Gastroesophageal sphincter (tissue), 4 donors: ENCODE results near the gene NLK. TPM values are rescaled to one million over a fixed set of nuclear protein-coding genes. Genes with fewer than 3 reads are reported as not detected.

Source experiments
- ATAC-seq: fragments of 150-250 bp; one replicate; pipeline ENCODE4 v1.9.1; 2016; ENCODE audit warnings: mild to moderate bottlenecking, moderate library complexity
- H3K27ac ChIP-seq, 4 donors: fragments of 200-600 bp; sonication (generic) in 3 of 4; 1 replicate in 3 of 4; 2 replicates in 1 of 4; pipeline ENCODE4 v1.5.1; 2016 to 2019
- H3K27me3 ChIP-seq: fragments of 200-600 bp; sonication (generic); one replicate; pipeline ENCODE4 v1.5.1; 2019
- H3K36me3 ChIP-seq, 2 donors: fragments of 200-600 bp; sonication (generic); one replicate each; pipeline ENCODE4 v1.5.1; 2019; ENCODE audit warnings: control low read depth in 1 of 2
- H3K4me1 ChIP-seq, 3 donors: fragments of 200-600 bp; sonication (generic); 1 replicate in 2 of 3; 2 replicates in 1 of 3; pipeline ENCODE4 v1.5.1; 2016 to 2019; ENCODE audit warnings: control low read depth in 2 of 3
- H3K4me3 ChIP-seq, 2 donors: fragments of 200-600 bp; sonication (generic); one replicate each; pipeline ENCODE4 v1.5.1; 2019; ENCODE audit warnings: mild to moderate bottlenecking in 1 of 2, moderate library complexity in 1 of 2
- H3K9me3 ChIP-seq, 3 donors: fragments of 200-600 bp; sonication (generic); one replicate each; pipeline ENCODE4 v1.5.1; 2017 to 2019; ENCODE audit warnings: control low read depth in 2 of 3
- EP300 ChIP-seq: sonication (generic); formaldehyde crosslinking; IDR thresholded peaks from one replicate; pipeline ENCODE4 v1.6.1; 2017; ENCODE audit warnings: antibody characterized with exemption, mild to moderate bottlenecking
- POLR2A ChIP-seq, 2 donors: fragments of 450-650 bp; IDR thresholded peaks; one replicate each; pipeline ENCODE4 v1.6.1; 2017; ENCODE audit warnings: antibody characterized with exemption in 2 of 2, mild to moderate bottlenecking in 2 of 2, moderate library complexity in 1 of 2
- POLR2AphosphoS5 ChIP-seq: sonication (generic); formaldehyde crosslinking; IDR thresholded peaks from one replicate; pipeline ENCODE4 v1.6.1; 2017; ENCODE audit warnings: antibody characterized with exemption
- WGBS, 2 donors: methylation state at CpG; one replicate each; pipeline ENCODE4 v1.1.5; 2018; ENCODE audit warnings: low coverage in 1 of 2; 5-methylcytosine and 5-hydroxymethylcytosine counted together
- total RNA-seq, 4 donors: library from RNA; depleted of rRNA; stranded (reverse); fragments of >200 nt; gene quantifications; one replicate each; pipeline ENCODE4 v1.1.0, GENCODE V29; 2016
- TF ChIP-seq, protein P1 (sequence below), 4 experiments: fragments of 200-600 bp in 2 of 4; fragments of 450-650 bp in 2 of 4; sonication (generic) in 1 of 4; IDR thresholded peaks; one replicate each; pipeline ENCODE4 v1.5.1; 2017 to 2019; ENCODE audit warnings: antibody characterized with exemption in 4 of 4, mild to moderate bottlenecking in 2 of 4, moderate library complexity in 2 of 4

Gene NLK
- total RNA-seq, 4 donors from 2014 or later: 12.8 to 16.1 (median 13.8) TPM

- WGBS, 2 donors: 71 to 90% methylated on average over 1 of the region's 1 CpG
Measured at GRCh38 chr17:28128779-28129178, 86.3 kb downstream of the NLK start.

DNA sequence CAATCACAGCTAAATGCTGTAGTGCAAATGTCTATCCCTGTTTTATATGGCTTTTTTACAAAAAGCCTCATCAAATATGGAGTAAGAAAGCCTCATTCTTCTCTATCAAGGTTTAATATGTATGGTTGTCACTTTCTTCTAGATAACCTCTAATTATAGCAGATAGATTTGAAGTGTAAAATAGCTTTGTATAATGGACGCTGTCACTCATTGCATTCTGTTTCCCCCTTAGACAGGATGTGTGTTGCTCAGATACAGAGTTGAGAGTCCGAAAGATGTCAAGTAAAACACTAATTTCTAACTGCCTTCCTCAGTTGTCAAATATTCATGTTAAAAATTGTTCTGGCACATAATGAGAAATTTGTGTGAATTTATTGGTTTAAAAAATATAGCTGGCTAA is 88.0 kb downstream of the NLK start:
- 84 to 100% methylated on average over 2 of the region's 2 CpGs for WGBS, 2 donors
- ATAC-seq: no peak
- peaks cover 0 to 30% of the 10 kb centered on the region in 2 donors for H3K36me3 ChIP-seq

More at GRCh38 chr17:28128779-28129178, 86.3 kb downstream of the NLK start:
- TF ChIP-seq EP300: no peak
- Histone ChIP-seq H3K9me3 (no peaks in the 10 kb centered on the region), H3K4me1 (no peaks in the 10 kb centered on the region), H3K27me3 (no peaks in the 10 kb centered on the region), H3K4me3 (no peak overlapping the region), H3K36me3 (peaks cover 0 to 28% of the 10 kb centered on the region in 2 donors), H3K27ac (no peak overlapping the region)
- no peak for ATAC-seq

DNA sequence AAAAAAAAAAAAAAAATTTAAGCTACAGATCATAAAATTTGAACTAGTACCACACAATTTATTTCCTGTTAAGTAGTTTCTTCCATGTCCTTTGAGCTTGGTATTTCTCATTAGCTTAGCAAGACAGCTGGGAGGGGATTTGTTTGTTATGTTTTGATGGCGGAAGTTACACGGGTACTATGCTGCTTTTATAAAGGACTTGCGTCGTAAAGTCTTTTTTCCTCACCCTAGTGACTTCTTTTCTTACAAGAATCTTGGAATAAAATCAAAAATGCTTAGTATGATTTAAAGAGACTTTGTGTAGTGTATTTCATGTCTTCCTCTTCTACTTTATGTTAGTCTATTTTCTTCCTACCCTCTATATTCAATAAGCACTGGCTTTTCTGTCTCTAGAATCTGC is 89.1 kb downstream of the NLK start:
- WGBS, 2 donors: 52 to 62% methylated on average over 2 to 4 of the region's 4 CpGs
- TF ChIP-seq POLR2AphosphoS5: no peak
- TF ChIP-seq EP300: no peak
- TF ChIP-seq, protein P1, sequence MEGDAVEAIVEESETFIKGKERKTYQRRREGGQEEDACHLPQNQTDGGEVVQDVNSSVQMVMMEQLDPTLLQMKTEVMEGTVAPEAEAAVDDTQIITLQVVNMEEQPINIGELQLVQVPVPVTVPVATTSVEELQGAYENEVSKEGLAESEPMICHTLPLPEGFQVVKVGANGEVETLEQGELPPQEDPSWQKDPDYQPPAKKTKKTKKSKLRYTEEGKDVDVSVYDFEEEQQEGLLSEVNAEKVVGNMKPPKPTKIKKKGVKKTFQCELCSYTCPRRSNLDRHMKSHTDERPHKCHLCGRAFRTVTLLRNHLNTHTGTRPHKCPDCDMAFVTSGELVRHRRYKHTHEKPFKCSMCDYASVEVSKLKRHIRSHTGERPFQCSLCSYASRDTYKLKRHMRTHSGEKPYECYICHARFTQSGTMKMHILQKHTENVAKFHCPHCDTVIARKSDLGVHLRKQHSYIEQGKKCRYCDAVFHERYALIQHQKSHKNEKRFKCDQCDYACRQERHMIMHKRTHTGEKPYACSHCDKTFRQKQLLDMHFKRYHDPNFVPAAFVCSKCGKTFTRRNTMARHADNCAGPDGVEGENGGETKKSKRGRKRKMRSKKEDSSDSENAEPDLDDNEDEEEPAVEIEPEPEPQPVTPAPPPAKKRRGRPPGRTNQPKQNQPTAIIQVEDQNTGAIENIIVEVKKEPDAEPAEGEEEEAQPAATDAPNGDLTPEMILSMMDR (IDR thresholded peaks at IDR 0.05): no peak
- no peak for TF ChIP-seq POLR2A (IDR thresholded peaks at IDR 0.05)
- H3K27ac ChIP-seq: no peak overlapping the region

More for the DNA sequence above, 88.0 kb downstream of the NLK start:
- Histone ChIP-seq H3K9me3 (no peaks in the 10 kb centered on the region), H3K4me1 (no peaks in the 10 kb centered on the region), H3K27ac (no peak overlapping the region), H3K27me3 (no peaks in the 10 kb centered on the region), H3K4me3 (no peak overlapping the region)
- TF ChIP-seq, protein P1 (IDR thresholded peaks at IDR 0.05): no peak
- TF ChIP-seq POLR2AphosphoS5 (no peak), EP300 (no peak), POLR2A (IDR thresholded peaks at IDR 0.05) (no peak)

DNA sequence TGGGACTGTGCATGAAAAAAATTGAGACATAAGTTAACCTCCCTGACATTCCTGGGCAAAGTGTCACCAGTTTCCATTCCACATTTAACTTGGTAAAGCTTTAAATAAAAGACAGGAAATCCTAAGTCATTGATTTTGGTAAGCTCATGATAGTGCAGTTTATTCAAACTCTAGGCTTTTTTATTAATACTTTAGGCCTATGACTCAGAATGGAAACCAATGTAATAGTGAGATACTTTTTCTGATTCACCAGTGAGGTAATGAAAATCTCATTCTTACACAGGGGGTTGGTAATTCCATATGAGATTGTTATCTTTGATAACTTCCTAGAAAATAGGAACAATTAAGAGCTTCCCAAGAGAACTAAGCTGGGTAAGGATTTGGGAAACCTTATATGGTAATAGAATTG is 91.1 kb downstream of the NLK start:
- TF ChIP-seq POLR2AphosphoS5: no peak
- no peak for TF ChIP-seq EP300
- TF ChIP-seq POLR2A (IDR thresholded peaks at IDR 0.05): no peak
- TF ChIP-seq, protein P1 (IDR thresholded peaks at IDR 0.05): no peak

More for the DNA sequence above, 89.1 kb downstream of the NLK start:
- Histone ChIP-seq H3K4me3 (no peak overlapping the region), H3K27me3 (no peaks in the 10 kb centered on the region), H3K9me3 (no peaks in the 10 kb centered on the region), H3K36me3 (peaks cover 0 to 39% of the 10 kb centered on the region in 2 donors), H3K4me1 (no peaks in the 10 kb centered on the region)
- ATAC-seq: no peak

GRCh38 chr17:28136923-28137322 is 94.4 kb downstream of the NLK start:
- TF ChIP-seq POLR2A (IDR thresholded peaks at IDR 0.05) (no peak), POLR2AphosphoS5 (no peak), EP300 (no peak)
- TF ChIP-seq, protein P1 (IDR thresholded peaks at IDR 0.05): no peak
- H3K4me3 ChIP-seq: no peak overlapping the region
- no peaks in the 10 kb centered on the region for H3K4me1 ChIP-seq
- H3K36me3 ChIP-seq: peaks cover 0 to 50% of the 10 kb centered on the region in 2 donors
- WGBS, 2 donors: 100% methylated on average over 3 of the region's 3 CpGs
- H3K27ac ChIP-seq: no peak overlapping the region
- no peaks in the 10 kb centered on the region for H3K27me3 ChIP-seq
- H3K9me3 ChIP-seq: no peaks in the 10 kb centered on the region
- ATAC-seq: no peak

More for the DNA sequence above, 91.1 kb downstream of the NLK start:
- Histone ChIP-seq H3K36me3 (peaks cover 0 to 45% of the 10 kb centered on the region in 2 donors), H3K4me1 (no peaks in the 10 kb centered on the region), H3K9me3 (no peaks in the 10 kb centered on the region), H3K4me3 (no peak overlapping the region), H3K27me3 (no peaks in the 10 kb centered on the region), H3K27ac (no peak overlapping the region)
- ATAC-seq: no peak
